Mucosa of descending colon (tissue), 3 donors: ENCODE data around the gene RBM4. TPM values are rescaled to one million over a fixed set of nuclear protein-coding genes. Genes with fewer than 3 reads are reported as not detected.

Experiments
- ATAC-seq: fragments of 200-7000 bp; cut with Tn5 transposase; one replicate; pipeline ENCODE4 v1.9.1; 2020; ENCODE audit warnings: mild to moderate bottlenecking, moderate library complexity
- DNase-seq, 3 donors: peaks; one replicate each; pipeline ENCODE4 v3.0.0-alpha.2; 2020
- H3K36me3 ChIP-seq: fragments of 200-600 bp; one replicate; pipeline ENCODE4 v1.8.0; 2021; ENCODE audit warnings: low read depth, mild to moderate bottlenecking
- H3K4me1 ChIP-seq: fragments of 200-600 bp; one replicate; pipeline ENCODE4 v1.8.0; 2021; ENCODE audit warnings: low read depth, mild to moderate bottlenecking
- H3K4me3 ChIP-seq: fragments of 200-600 bp; one replicate; pipeline ENCODE4 v1.8.0; 2021; ENCODE audit warnings: mild to moderate bottlenecking
- H3K9me3 ChIP-seq: fragments of 200-600 bp; one replicate; pipeline ENCODE4 v1.8.0; 2021; ENCODE audit warnings: mild to moderate bottlenecking
- CTCF ChIP-seq: fragments of 200-600 bp; IDR thresholded peaks from one replicate; pipeline ENCODE4 v1.8.0; 2022; ENCODE audit warnings: antibody characterized with exemption, mild to moderate bottlenecking
- intact Hi-C, 2 donors: fragments of 100-400 bp; cut with DNase I in 1 of 2; cut with micrococcal nuclease in 1 of 2; formaldehyde crosslinking; loops; one replicate each; pipeline versions ENCODE4 v1.11.0 to v1.11.1; 2022; cut with DNase I, micrococcal nuclease
- total RNA-seq, 3 donors: library from RNA; stranded (reverse); fragmentation: NEBNext Ultra II Directional in 2 of 3; extraction: Animal tissue kit (Norgen Biotek cat#: 25700) in 2 of 3; gene quantifications; one replicate each; pipeline versions ENCODE4 v1.2.1 to v1.2.4, GENCODE V29; 2021 to 2023
- donor health status: DM: no; HTN: no; CAD: no; lungs with moderate emphysema.
- donor health status: DM: no; HTN: no; CAD: no.
- donor health status: DM: no; HTN: yes; CAD: no.

RBM4 gene
- total RNA-seq, 3 donors from 2014 or later = 101 to 125 (median 104) TPM

DNA sequence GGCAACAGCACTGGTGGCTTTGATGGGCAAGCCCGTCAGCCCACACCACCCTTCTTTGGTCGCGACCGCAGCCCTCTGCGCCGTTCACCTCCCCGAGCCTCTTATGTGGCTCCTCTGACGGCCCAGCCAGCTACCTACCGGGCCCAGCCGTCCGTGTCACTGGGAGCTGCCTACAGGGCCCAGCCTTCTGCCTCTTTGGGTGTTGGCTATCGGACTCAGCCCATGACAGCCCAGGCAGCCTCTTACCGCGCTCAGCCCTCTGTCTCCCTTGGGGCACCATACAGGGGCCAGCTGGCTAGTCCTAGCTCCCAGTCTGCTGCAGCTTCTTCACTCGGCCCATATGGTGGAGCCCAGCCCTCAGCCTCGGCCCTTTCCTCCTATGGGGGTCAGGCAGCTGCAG lies 14.1 kb upstream of the RBM4 start:
- Histone ChIP-seq H3K9me3 (no peaks in the 10 kb centered on the region), H3K4me3 (no peak overlapping the region), H3K36me3 (peaks cover 25% of the 10 kb centered on the region), H3K4me1 (peaks cover 35% of the 10 kb centered on the region)
- TF ChIP-seq CTCF = no peak
- intact Hi-C loops = no loop called here
- no peak for DNase-seq
- no peak for ATAC-seq

DNA sequence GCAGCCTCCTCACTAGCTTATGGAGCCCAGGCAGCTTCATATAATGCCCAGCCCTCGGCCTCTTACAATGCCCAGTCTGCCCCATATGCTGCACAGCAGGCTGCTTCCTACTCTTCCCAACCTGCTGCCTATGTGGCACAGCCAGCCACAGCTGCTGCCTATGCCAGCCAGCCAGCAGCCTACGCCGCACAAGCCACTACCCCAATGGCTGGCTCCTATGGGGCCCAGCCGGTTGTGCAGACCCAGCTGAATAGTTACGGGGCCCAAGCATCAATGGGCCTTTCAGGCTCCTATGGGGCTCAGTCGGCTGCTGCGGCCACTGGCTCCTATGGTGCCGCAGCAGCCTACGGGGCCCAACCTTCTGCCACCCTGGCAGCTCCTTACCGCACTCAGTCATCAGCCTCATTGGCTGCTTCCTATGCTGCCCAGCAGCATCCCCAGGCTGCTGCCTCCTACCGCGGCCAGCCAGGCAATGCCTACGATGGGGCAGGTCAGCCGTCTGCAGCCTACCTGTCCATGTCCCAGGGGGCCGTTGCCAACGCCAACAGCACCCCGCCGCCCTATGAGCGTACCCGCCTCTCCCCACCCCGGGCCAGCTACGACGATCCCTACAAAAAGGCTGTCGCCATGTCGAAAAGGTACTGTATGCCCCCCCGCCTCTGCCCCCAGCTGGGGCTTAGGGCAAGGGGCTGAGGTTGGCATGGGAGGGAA lies 13.3 kb upstream of the RBM4 start:
- H3K4me3 ChIP-seq = no peak overlapping the region
- no peak for DNase-seq
- TF ChIP-seq CTCF = no peak
- intact Hi-C loops = no loop called here
- ATAC-seq = no peak
- H3K4me1 ChIP-seq = peaks cover 31% of the 10 kb centered on the region
- no peaks in the 10 kb centered on the region for H3K9me3 ChIP-seq
- H3K36me3 ChIP-seq = peaks cover 25% of the 10 kb centered on the region

- no peaks in the 10 kb centered on the region for H3K9me3 ChIP-seq
- H3K36me3 ChIP-seq = peaks cover 25% of the 10 kb centered on the region
- DNase-seq = no peak
- no peak for ATAC-seq
- intact Hi-C loops = no loop called here
- TF ChIP-seq CTCF = no peak
- no peak overlapping the region for H3K4me3 ChIP-seq
- H3K4me1 ChIP-seq = peaks cover 26% of the 10 kb centered on the region
Observed at GRCh38 chr11:66625752-66626149, 12.8 kb upstream of the RBM4 start.

GRCh38 chr11:66626382-66626781 lies 12.1 kb upstream of the RBM4 start:
- DNase-seq (no peak), ATAC-seq (no peak)
- H3K36me3 ChIP-seq = peaks cover 25% of the 10 kb centered on the region
- peaks cover 20% of the 10 kb centered on the region for H3K4me1 ChIP-seq
- H3K4me3 ChIP-seq = no peak overlapping the region
- no peak for TF ChIP-seq CTCF
- intact Hi-C loops = no loop called here
- no peaks in the 10 kb centered on the region for H3K9me3 ChIP-seq

DNA sequence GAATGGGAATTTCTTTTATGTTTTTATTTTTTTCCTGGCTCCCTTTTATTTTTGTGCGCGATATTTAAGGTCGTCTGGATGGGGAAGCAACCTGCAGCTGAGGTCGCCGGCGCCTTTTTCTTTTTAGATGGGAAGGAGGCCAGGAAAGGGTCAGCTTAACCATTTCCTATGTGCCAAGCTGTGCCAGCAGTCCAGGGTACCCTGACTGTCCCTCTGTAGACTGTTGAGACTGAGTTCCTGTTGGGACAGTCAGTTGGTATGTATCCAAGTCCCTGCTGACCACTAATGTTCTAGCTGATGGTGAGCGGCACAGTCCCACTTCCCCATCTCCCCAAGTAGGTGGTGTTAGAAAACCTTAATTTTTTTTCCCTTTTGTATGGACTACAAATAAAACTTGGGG lies 11.6 kb upstream of the RBM4 start:
- intact Hi-C loops = no loop called here
- Histone ChIP-seq H3K4me1 (peaks cover 16% of the 10 kb centered on the region), H3K4me3 (no peak overlapping the region), H3K9me3 (no peaks in the 10 kb centered on the region), H3K36me3 (peaks cover 25% of the 10 kb centered on the region)
- no peak for TF ChIP-seq CTCF
- ATAC-seq = no peak
- DNase-seq = no peak
